DMS153 (cell line): ENCODE measurements around the gene HERPUD1.
"Not testable (repeated sequence)": the region's sequence is repeated elsewhere in the genome, so short reads cannot be mapped to it uniquely, and the experiment has no call there.

ENCODE experiments used
- DNase-seq: peaks from one replicate; lab custom pipeline; 2025; lab: John Stamatoyannopoulos, UW

The HERPUD1 gene

GRCh38 chr16:56956756-56957155 is 24.8 kb downstream of the HERPUD1 start:
- no peak for DNase-seq

GRCh38 chr16:56960681-56961281 is 28.8 kb downstream of the HERPUD1 start:
- no peak for DNase-seq

GRCh38 chr16:56961386-56961785 is 29.4 kb downstream of the HERPUD1 start:
- no peak for DNase-seq

- no peak for DNase-seq
Measured at GRCh38 chr16:56961851-56962281, 29.9 kb downstream of the HERPUD1 start, which contains the start of gene CETP. Gene CETP, plus strand, starts transcription at chr16:56961950. Its CDS starts 30 bp downstream, at chr16:56961980.

GRCh38 chr16:56964243-56965148 is 32.6 kb downstream of the HERPUD1 start:
- no peak for DNase-seq

- no peak for DNase-seq
Measured at GRCh38 chr16:56965149-56966092, 33.5 kb downstream of the HERPUD1 start.

GRCh38 chr16:56966093-56966475 is 34.1 kb downstream of the HERPUD1 start:
- DNase-seq = no peak

GRCh38 chr16:56967733-56968132 is 35.8 kb downstream of the HERPUD1 start:
- DNase-seq = no peak

GRCh38 chr16:56969769-56970168 is 37.8 kb downstream of the HERPUD1 start:
- DNase-seq = no peak

- DNase-seq = no peak
Measured at GRCh38 chr16:56970934-56971767, 39.2 kb downstream of the HERPUD1 start.

GRCh38 chr16:56971768-56972043 is 39.8 kb downstream of the HERPUD1 start:
- DNase-seq = no peak

- DNase-seq = no peak
Measured at GRCh38 chr16:56972403-56973293, 40.7 kb downstream of the HERPUD1 start.

GRCh38 chr16:56973294-56973689 is 41.4 kb downstream of the HERPUD1 start:
- no peak for DNase-seq

GRCh38 chr16:56973899-56974298 is 42.0 kb downstream of the HERPUD1 start:
- not testable (repeated sequence) for DNase-seq

GRCh38 chr16:56974549-56975300 is 42.8 kb downstream of the HERPUD1 start:
- DNase-seq = no peak

- no peak for DNase-seq
Measured at GRCh38 chr16:56975714-56976113, 43.8 kb downstream of the HERPUD1 start.

- DNase-seq = no peak
Measured at GRCh38 chr16:56977216-56977615, 45.3 kb downstream of the HERPUD1 start.

- DNase-seq = no peak
Measured at GRCh38 chr16:56977823-56978430, 46.0 kb downstream of the HERPUD1 start.

GRCh38 chr16:56980201-56980535 is 48.2 kb downstream of the HERPUD1 start:
- no peak for DNase-seq
